AG09309 (cell line): ENCODE measurements around the gene LYRM4.

ENCODE experiments used
- DNase-seq: peaks from one replicate; pipeline ENCODE4 v3.0.0-alpha.2; 2010; ENCODE audit warnings: low read depth
- H3K4me3 ChIP-seq: 2 replicates; pipeline ENCODE4 v1.5.1; 2011; ENCODE audit warnings: mild to moderate bottlenecking, low read depth, low read length, moderate library complexity; ENCODE audit not compliant: control insufficient read depth
- TF ChIP-seq, protein P1 (sequence below): IDR thresholded peaks from 2 replicates; pipeline ENCODE4 v1.5.1; 2011; ENCODE audit warnings: mild to moderate bottlenecking, low read depth, low read length, inconsistent platforms; ENCODE audit not compliant: insufficient read depth, control insufficient read depth; ENCODE audit errors: missing control alignments

Gene LYRM4

DNA sequence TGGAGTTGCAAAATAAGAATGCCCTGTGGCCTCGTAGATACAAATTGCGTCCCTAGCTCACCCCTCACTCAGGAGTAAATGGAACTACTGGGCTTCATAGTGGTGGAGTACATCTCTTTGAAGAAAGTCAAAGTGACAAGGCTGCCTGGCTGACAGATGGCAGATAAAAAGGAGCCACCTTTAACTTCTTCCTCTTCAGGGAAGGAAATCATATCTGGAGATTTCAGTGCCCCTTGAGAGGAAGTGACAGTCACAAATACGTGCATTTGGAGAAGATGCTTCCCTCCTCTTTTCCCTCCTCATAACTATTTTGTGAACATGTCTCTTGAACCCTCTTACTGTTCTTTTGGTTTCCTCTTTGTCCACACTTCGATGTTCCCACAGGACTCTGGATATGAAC is 132.4 kb downstream of the LYRM4 start:
- DNase-seq = no peak
- H3K4me3 ChIP-seq = no peak overlapping the region
- TF ChIP-seq, protein P1, sequence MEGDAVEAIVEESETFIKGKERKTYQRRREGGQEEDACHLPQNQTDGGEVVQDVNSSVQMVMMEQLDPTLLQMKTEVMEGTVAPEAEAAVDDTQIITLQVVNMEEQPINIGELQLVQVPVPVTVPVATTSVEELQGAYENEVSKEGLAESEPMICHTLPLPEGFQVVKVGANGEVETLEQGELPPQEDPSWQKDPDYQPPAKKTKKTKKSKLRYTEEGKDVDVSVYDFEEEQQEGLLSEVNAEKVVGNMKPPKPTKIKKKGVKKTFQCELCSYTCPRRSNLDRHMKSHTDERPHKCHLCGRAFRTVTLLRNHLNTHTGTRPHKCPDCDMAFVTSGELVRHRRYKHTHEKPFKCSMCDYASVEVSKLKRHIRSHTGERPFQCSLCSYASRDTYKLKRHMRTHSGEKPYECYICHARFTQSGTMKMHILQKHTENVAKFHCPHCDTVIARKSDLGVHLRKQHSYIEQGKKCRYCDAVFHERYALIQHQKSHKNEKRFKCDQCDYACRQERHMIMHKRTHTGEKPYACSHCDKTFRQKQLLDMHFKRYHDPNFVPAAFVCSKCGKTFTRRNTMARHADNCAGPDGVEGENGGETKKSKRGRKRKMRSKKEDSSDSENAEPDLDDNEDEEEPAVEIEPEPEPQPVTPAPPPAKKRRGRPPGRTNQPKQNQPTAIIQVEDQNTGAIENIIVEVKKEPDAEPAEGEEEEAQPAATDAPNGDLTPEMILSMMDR = no peak

DNA sequence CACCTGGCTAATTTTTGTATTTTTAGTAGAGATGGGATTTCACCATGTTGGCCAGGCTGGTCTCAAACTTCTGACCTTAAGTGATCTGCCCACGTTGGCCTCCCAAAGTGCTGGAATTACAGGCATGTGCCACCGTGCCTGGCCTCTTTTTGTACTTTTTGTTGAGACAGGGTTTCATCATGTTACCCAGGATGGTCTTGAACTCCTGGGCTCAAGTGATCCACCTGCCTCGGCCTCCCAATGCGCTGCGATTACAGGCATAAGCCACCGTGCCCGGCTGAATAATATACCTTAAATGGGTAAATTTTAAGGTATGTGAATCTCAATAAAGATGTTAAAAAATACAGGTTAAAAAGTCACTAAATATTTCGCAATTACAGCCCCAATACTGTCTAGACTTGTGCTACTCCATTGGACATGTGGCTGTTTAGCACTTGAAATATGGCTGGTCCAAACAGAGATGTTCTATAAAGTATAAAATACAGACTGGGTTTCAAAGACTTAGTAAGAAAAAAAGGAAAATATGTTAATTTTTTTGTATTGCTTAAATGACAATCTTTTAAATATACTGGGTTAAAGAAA is 133.6 kb downstream of the LYRM4 start:
- DNase-seq = no peak
- H3K4me3 ChIP-seq = no peak overlapping the region
- TF ChIP-seq, protein P1 = no peak

DNA sequence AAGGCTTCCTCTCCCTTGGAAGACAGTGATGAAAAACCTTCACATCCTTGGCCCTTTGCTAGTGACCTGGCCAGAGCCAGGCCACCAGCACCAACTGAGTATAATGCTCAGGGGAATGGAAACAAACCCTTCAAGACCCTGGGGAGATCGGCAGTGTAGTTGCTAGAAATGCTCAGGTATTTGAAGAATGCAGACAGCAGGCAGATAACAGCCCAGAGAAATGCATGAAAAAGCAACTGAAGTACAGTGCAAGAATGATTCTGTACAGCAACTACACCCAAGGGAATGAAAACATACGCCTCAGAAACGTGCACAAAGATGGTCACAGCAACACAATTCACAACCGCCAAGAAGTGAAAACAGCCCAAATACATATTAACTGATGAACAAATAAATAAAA is 134.5 kb downstream of the LYRM4 start:
- TF ChIP-seq, protein P1 = no peak
- no peak overlapping the region for H3K4me3 ChIP-seq
- no peak for DNase-seq

DNA sequence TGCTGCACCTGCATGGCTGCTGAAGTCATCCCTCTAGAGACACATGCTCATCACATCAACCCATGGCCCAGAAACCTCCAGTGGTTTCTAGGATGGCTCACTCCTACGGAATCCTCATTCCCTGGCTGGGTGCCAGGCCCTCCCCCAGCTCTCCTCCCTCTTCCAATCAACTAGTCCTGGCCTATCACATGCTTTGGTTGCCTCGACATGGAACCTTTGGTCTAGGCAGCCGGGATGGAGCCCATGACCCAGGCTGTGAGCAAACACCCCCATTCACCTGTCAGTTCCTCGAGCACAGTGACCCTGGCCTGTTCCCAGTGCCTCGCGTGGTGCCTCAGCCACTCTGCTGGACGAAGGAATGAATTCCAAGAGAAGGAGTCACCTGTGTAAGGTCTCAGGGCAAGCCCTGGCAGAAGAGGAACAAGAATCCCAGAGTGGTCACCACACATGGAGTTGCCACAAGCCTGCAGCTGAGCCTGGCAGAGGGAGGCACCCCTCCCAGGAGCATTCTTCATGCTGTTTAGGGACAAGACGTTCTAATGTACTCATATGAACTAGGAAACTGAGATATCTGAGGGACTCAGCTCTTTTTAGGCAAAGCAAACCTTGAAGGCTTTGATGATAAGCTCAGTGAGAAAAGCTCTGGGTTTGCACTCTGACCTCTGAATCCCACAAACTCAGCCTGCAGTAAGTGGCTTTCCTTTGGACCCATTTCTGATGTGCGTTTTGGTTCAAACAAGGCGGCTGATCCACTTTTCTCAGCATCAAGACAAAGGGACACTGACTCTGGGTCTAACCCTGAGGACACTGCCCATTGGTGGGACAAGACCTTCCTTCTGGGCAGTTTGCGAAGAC is 135.4 kb downstream of the LYRM4 start:
- H3K4me3 ChIP-seq = no peak overlapping the region
- TF ChIP-seq, protein P1 = no peak
- no peak for DNase-seq

DNA sequence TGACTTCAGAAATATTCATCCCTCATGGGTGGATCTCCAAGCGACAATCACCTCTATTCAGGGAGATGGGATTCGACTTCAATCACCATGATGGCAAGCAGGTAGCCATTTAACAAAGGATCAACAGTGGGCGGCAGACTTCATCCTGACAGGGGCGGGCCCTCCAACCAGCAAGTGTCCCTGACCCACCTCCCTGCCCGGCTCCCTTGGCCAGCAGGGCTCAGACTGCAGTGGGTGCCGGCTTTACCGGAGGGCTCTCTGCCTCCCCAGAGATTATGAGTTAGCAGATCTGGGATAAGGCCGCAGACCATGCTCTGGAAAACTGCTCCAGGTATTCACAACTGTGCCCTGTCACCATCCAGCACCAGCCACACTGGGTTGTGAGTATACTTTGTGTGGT is 136.2 kb downstream of the LYRM4 start:
- no peak overlapping the region for H3K4me3 ChIP-seq
- TF ChIP-seq, protein P1 = no peak
- no peak for DNase-seq

DNA sequence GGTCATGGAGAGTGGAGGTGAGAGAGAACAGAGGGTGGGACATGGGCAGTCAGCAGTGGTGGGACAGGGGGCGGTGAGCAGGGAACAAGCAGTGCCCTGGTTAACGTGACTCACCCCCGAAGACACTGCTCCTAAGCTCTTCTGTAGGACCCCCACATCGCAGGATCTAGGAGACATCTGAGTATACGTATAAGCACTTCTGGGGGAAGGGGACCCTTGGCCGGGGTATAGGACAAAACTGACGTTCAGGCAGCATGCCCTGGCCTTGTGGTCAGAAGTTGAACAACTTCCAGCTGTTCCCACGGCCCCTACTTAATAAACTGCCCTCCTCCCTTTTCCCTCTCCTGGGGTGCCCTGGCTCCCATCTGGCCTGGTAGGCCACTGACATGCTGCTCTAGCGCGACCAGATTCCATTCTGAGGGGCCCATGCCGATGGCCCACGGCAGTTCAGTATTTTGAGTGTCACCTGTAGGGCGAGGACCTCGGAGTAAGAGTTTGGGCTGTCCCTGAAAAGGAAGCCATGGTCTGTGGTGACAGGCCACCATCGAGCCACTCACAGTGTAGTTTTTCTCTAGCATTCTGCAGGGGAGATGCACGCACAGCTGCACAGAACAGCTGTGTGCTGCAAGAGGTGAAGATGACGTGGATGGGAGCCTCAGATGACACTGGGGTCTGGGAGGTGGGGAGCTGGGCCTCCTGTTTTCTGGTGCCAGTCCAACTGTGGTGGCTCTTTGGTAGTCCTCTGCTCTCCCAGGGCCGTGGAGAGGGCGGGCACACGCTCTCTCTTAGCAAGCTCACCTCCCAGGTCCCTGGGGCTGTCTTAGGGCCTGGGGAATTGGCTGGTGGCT is 137.2 kb downstream of the LYRM4 start:
- TF ChIP-seq, protein P1 = no peak
- DNase-seq = no peak
- no peak overlapping the region for H3K4me3 ChIP-seq
